Left renal cortex interstitium (tissue), 4 donors: ENCODE results near the gene LGALSL. TPM values are rescaled to one million over a fixed set of nuclear protein-coding genes. Genes with fewer than 3 reads are reported as not detected.

ENCODE experiments used
- DNase-seq, 4 donors: peaks; one replicate each; pipeline ENCODE4 v3.0.0-alpha.2; 2013; ENCODE audit warnings: low read depth in 4 of 4, low spot score in 2 of 4, missing footprints in 1 of 4
- polyA plus RNA-seq, 4 donors: library from polyadenylated mRNA; unstranded; fragments of 120-200 nt; gene quantifications; one replicate each; pipeline ENCODE4 v1.2.1, GENCODE V29; 2013; ENCODE audit not compliant: insufficient read length in 4 of 4

Gene LGALSL
- polyA plus RNA-seq, 4 donors = 31.3 to 42.2 (median 32.2) TPM

DNA sequence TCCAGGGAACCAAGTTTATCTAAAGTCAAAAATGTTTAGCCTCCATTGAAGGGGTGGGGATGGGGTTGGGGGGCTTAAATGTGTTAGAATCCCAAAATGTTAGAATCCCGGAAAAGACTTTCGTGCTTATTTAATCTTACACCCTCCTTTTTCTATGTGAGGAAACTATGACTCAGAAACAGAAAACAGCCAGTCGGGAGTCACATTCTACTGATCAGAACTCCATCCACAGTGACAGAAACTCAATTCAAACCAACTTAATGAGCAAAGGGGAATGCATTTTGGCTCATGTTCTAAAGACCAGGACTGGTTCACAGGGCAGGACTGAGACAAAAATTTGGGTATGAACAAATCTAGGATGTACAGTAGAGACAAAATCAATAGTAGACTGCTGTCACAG lies 38.3 kb downstream of the LGALSL start:
- DNase-seq = no peak

DNA sequence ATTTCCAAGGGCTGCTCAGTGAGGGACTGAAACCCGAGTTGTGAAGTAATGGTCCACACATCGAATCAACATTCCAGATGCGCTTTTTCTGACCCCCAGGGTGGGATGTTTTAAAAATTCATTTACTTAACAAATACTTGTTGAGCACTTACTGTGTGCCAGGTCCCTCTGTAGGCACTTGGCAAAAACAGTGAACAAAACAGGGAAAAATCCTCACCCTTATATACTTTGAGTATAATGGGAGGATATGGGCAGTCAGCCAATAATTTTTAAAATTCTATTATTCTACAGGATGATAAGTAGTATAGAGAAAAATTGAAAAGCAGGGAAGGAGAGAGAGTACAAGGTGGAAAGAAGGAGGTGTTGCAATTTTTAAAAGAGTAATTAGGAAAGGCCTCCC lies 38.9 kb downstream of the LGALSL start:
- DNase-seq = no peak

DNA sequence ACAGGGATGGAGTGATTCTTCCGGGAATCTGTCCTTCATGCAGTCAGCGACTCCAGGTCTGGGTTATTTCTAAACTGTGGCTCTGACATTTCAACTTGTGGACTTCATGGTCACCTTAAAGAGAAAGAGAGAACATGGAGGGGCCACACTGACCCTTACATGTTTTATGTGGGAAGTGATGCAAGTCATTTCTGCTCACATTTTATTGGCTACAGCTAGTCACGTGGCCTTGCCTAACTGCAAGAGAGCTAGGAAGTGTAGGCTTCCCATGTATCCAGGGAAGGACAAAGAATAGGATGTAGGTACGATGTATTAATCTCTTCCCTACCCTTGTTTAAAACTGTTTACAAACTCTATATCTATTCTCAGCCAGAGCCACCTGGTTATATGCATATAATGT lies 39.8 kb downstream of the LGALSL start:
- no peak for DNase-seq

DNA sequence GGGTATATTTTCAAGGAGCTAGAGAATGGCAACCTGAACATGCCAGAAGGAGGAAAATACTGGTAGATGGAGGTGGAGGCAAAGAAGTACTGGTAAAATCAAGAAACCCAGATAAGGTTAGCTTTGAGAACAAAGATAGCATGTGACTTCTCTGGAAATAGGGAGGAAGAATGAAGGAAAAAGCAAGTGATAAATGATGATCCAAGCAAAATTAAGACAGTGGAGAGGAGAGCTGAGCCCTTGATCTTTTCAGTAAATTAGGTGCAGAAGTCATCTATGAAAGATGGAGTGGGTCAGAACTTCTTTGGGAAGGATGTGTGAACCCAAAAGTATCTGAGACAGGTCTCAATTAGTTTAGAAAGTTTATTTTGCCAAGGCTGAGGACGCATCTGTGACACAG lies 44.5 kb downstream of the LGALSL start:
- no peak for DNase-seq

DNA sequence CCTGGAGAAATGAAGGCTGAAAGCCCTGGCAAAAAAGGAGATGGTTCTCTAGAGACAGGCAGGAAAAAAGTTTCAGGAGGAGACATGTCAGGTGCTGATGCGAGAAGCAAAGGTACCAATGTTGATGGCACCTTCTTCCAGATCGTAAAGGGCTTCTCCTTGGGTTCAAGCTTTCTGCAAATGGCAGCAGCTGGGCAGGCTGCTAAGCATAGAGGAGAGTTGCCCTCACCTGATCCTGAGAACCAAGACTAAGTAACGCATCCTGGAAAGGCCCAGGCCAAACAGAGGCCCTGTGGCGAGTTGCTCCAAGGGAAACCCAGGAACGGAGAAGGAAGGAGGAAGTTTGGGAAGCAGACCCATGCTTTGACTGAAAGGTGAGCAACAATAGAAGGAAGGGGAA lies 46.6 kb downstream of the LGALSL start:
- DNase-seq = no peak

DNA sequence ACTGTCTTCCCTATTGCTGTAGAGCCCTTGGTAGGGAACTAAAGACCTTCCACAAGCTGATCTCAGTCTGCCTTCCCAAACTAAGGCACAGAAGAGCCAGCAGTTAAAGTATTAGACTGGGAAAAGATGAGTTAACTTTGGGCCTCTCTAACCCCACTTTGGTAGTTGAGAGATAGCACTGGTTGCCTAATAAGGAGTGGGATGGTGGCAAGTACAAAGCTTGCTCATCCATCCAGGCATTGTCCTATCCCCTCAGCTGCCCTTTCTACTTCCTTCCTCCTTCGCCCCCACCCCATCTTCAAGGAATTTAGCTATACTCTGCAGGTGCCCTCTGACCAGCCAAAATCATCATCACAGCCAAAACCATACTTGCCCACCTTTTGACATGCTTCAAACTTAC lies 48.0 kb downstream of the LGALSL start:
- no peak for DNase-seq

DNA sequence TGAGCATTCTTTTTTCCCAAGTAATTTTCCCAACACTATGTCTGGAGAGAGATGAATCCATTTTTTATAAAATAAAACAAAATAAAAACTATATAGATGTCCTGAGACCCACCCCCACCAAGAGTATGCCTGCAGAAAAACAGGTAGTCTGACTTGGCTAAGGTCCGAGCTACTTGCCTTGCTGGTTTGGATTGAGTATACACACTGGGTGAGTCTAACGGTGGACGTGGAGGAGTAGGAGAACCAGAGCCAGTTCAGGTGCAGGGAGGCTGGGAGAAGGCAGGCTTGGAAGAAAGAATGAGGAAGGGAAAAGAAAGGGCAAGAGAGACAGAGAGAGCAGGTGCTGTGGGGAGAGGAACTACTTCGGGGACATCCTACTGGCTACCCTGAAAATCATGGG lies 48.9 kb downstream of the LGALSL start:
- DNase-seq = no peak

DNA sequence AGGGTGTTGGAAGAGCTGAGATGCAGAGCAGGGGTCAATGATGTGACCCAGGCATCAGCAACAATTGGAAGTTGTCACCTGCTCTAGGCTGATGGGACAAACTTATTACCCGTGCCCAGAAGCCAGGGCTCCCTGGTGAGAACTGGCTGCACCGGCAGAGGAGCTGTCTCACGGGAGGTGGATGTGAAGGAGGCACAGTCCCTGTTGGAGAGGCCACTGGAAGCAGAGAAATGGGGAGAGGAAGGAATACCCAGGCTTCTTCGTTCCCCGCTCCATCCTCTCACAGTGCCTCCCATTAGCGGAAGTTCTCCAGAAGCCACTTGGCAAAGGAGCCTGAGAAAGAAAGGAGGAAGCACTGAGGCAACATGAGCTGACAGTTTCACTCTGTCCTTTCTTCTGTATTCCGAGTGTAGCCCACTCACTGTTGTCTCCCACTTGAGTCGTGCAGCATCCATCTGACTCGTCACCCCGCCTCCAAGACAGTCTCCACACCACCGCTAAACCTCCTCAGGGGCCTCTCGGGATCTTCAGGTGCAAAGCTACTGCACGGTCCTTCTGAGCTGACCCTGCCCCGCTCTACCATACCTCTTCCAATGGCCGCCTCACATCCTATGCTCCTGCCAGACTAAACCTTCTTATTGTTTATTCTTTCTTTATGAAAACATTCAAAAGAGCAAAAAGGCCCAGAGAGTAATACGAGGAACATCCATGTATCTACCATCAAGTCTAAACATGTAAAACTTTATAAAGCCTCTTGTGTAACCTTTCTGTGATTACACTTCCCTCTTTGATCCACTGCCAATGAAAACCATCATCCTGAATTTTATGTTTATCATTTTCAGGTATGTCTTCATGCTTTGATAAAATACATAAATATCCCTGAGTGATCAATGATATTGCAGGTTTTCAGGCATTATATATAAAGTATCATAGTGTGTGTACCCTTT lies 51.1 kb downstream of the LGALSL start:
- DNase-seq = no peak

DNA sequence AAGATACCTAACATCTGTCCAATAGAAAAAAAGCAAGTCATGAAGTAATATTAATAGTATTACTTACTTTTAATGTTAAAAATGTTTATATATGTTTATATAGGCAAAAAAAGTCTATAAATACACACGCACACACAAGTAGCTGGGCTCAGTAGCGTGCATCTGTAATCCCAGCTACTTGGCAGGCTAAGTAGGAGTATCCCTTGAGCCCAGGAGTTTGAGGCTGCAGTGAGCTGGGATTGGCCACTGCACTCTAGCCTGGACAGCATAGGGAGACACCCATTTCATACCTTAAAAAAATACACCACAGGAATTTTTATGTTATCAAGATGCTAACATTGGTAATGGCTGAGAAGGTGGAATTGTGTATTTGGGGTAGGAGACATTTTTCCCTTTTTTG lies 52.7 kb downstream of the LGALSL start:
- no peak for DNase-seq

Other genes starting within 250 kb of the LGALSL start
- gene AFTPH, start 70.2 kb downstream of the LGALSL start, polyA plus RNA-seq = 10 to 100 TPM; 55.7 to 79.0 (median 69.2) TPM
- gene SERTAD2, start 199.8 kb downstream of the LGALSL start, polyA plus RNA-seq = 10 to 100 TPM; 22.8 to 24.6 (median 23.3) TPM